HG03025 (cell line): Measurements from ENCODE around the gene FBXO21.
"Not testable (repeated sequence)": the region's sequence is repeated elsewhere in the genome, so short reads cannot be mapped to it uniquely, and the experiment has no call there.

Experiments used
- ATAC-seq: cut with Tn5 transposase; IDR thresholded peaks from one replicate; pipeline ENCODE4 v1.9.1; 2021; ENCODE audit warnings: mild to moderate bottlenecking, moderate library complexity; ENCODE audit not compliant: unreplicated experiment, low FRiP score

FBXO21 gene, protein sequence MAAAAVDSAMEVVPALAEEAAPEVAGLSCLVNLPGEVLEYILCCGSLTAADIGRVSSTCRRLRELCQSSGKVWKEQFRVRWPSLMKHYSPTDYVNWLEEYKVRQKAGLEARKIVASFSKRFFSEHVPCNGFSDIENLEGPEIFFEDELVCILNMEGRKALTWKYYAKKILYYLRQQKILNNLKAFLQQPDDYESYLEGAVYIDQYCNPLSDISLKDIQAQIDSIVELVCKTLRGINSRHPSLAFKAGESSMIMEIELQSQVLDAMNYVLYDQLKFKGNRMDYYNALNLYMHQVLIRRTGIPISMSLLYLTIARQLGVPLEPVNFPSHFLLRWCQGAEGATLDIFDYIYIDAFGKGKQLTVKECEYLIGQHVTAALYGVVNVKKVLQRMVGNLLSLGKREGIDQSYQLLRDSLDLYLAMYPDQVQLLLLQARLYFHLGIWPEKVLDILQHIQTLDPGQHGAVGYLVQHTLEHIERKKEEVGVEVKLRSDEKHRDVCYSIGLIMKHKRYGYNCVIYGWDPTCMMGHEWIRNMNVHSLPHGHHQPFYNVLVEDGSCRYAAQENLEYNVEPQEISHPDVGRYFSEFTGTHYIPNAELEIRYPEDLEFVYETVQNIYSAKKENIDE

GRCh38 chr12:117190210-117190781 is at the start of gene FBXO21:
Gene FBXO21 (minus strand): TSS chr12:117190470. CDS start chr12:117190456, 14 bp downstream.
- ATAC-seq, result peak; percentile 84

- ATAC-seq, result no peak
Measured at GRCh38 chr12:117236456-117237001, 46.3 kb upstream of the FBXO21 start.

DNA sequence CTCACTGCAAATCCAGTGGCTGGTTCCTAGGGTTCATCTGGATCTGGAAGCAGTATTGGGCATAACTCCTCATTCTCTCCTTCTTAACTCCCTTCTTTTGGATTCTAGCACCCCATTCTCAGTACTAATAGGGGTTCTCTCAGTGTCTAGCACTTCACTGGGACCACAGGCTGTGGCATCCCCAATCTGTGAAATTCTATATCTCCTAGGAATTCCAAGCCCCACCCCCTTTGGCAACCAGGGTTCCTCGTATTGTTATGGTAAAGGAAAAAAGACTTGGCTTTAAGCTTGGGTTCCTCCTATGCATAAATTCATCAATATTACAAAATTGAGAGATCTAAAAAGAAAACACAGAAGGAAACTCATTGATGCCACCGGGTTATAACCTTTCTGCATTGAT is 45.0 kb upstream of the FBXO21 start:
- ATAC-seq, result no peak

- ATAC-seq, result no peak
Measured at GRCh38 chr12:117234441-117234840, 44.2 kb upstream of the FBXO21 start.

GRCh38 chr12:117231750-117232149 is 41.5 kb upstream of the FBXO21 start:
- no peak for ATAC-seq

GRCh38 chr12:117228239-117228638 is 38.0 kb upstream of the FBXO21 start:
- no peak for ATAC-seq

GRCh38 chr12:117227000-117227653 is 36.9 kb upstream of the FBXO21 start:
- ATAC-seq, result no peak

DNA sequence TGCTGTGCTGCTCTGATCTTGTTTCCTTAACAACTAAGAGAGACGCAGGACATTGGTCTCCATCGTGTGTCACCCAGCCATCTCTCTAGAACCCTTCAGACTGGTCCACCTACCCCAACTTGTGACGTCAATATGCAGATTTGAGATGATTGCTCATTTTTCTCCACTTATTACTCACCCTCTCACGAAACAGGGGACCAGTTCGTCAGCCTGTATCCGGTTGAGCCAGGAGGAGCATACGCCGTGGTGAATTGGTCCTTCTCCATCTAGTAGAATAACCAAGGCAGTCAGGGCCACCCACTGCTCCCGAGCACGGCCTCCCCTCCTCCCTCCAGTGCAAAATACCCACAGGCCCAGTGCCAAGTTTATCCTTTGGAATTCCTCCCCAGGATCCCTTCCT is 36.2 kb upstream of the FBXO21 start:
- no peak for ATAC-seq

GRCh38 chr12:117225179-117225578 is 34.9 kb upstream of the FBXO21 start:
- no peak for ATAC-seq

DNA sequence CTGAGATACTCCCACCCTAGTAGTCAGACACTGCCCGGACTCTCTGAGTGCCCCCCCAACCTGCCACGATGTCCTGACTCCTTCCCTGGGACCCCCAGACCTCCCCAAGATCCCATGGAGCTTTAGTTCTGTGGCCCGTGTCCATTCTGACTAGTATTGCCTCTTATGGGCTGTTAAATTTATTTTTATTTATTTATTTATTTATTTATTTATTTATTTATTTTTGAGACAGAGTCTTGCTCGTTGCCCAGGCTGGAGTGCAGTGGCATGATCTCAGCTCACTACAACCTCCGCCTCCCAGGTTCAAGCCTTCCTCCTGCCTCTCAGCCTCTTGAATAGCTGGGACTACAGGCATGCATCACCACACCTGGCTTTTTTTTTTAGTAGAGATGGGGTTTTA is 30.7 kb upstream of the FBXO21 start:
- not testable (repeated sequence) for ATAC-seq

DNA sequence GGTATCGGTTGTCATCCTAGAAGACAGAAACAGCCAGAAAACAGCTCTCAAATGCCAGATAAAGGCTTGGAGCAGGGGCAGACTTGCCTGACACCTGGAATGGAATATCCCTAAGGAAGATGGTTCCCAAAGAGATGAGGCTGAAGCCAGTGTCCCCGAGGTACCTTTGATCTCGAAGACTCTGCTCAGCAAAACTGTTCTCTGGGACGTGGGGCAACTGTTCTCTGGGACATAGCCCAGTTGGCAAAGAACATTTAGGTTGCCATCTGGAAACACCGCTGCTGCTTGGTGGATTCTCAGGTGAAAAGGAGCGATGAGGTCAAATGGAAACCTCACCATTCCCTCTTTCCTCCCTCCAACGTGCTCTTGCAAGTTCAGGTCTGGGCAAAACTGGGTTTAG is 27.9 kb upstream of the FBXO21 start:
- no peak for ATAC-seq

GRCh38 chr12:117216686-117217085 is 26.4 kb upstream of the FBXO21 start:
- ATAC-seq, result no peak

GRCh38 chr12:117214797-117215196 is 24.5 kb upstream of the FBXO21 start:
- ATAC-seq, result no peak

DNA sequence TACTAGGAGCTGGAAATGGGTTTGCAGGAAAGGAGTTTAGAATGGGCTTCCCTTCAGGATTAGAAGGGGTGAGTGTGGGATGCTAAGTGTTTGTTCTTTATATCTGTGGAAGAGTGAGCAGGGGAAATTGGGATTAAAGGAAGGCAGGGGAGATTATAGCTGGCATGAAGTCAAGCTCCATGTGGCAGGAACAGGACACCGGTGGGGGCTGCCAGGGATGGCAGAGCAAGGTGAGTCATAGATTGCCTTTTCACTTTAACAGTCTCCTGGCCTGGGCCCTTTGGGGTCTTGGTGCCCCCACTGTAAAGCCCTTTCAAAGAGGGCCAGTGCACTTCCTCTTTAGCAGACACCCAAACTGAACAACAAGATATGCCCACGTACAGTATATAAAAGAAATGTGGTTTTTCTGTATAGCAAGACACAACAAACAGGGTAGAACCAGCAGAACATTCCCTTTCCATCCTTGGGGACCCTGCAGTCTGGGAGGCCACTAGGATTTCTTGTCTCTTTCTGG is 23.1 kb upstream of the FBXO21 start:
- ATAC-seq, result no peak

GRCh38 chr12:117212563-117213190 is 22.4 kb upstream of the FBXO21 start:
- ATAC-seq, result no peak

DNA sequence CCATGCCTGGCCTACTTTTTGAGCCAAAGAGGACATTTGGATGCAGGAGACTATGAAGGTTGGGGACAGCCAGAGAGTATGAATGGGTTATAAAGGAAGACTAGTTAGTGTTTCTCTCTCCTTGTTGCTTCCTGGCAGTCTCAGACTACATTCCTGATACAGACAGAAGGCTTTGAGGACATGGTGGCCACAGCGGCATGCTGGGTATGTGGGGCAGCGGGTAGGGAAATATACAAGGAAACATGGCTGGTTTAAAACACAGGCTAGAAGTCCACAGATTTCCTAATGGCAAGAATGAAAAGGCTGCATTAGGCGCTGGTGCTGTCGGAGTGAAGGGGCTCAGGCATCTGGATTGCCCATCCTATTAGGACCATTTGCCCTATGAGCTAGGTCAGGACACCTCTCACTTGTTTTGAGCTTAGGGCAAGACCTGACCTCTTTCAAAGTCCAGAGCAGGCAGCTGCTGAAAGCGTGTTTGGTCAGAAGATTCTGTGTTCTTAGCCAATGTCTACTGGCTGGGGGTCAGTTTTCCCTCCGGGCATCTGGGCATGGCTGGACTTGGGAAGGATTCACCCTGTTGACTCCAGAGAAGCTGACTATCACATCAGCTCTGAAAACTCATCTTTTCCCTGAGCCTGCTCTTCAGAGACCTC is 20.1 kb upstream of the FBXO21 start:
- ATAC-seq, result no peak

DNA sequence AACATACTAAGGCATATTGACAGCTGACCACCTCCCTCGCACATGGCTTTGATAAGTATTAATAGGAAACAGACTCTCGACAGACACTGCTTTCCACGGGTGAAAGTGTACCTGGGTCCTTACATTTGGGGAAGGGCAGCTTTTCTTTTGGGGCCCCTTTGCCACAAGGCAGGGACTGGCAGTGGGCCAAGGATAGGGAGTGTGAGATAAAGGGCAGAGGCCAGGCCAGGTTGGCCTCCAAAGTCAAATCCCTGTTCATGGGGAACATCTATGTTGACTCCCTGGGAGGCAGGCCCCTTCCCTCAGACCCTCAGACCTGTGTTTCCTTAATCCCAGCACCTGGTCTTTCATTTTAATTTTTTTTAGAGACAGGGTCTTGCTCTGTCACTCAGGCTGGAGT is 19.4 kb upstream of the FBXO21 start:
- ATAC-seq, result no peak

- ATAC-seq, result no peak
Measured at GRCh38 chr12:117208811-117209455, 18.7 kb upstream of the FBXO21 start.

GRCh38 chr12:117208206-117208605 is 17.9 kb upstream of the FBXO21 start:
- no peak for ATAC-seq
